NCI-H2107 treated with DMSO at 0.1 percent for 48 hours (cell line): ENCODE results near the gene TRMT61A.
A peak's percentile ranks its signal among the peaks of the same experiment; 100 is the strongest.
"Not testable (repeated sequence)": the region's sequence is repeated elsewhere in the genome, so short reads cannot be mapped to it uniquely, and the experiment has no call there.

Source experiments
- DNase-seq: peaks from one replicate; lab custom pipeline; 2025; ENCODE audit not compliant: unreplicated experiment; lab: John Stamatoyannopoulos, UW

The TRMT61A gene

DNA sequence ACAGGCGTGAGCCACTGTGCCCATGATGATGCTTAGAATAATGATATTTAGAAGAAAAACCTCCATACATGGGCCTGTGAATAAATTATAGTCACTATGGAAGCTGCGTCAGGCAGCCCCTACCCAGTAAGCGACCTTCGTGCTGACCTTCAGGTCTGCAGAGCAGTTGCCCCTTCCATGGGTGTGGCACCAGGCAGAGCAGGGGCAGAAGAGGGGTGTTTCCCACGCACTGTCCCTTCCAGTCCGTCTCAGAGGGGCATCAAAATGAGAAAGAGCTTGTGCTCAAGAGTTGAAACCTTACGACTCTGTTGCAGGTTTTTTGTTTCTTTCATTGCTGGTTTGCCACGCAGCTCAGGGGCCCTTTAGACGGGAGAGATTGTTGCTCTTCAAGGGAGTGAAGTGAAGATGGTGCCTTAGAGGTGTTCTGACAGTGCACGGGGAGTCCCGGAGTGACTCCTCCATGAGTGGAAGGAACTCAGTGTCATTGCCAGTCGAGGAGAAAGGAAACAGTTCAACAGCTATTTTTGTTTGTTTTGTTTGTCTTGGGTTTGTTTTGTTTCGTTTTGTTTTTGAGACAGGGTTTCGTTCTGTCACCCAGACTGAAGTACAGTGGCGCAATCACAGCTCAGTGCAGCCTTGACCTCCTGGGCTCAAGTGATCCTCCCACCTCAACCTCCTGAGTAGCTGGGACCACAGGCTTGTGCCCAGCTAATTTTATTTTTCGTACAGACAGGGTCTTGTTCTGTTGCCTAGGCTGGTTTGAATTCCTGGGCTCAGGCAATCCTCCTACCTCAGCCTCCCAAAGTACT, 20.3 kb upstream of the TRMT61A start:
- no peak for DNase-seq

DNA sequence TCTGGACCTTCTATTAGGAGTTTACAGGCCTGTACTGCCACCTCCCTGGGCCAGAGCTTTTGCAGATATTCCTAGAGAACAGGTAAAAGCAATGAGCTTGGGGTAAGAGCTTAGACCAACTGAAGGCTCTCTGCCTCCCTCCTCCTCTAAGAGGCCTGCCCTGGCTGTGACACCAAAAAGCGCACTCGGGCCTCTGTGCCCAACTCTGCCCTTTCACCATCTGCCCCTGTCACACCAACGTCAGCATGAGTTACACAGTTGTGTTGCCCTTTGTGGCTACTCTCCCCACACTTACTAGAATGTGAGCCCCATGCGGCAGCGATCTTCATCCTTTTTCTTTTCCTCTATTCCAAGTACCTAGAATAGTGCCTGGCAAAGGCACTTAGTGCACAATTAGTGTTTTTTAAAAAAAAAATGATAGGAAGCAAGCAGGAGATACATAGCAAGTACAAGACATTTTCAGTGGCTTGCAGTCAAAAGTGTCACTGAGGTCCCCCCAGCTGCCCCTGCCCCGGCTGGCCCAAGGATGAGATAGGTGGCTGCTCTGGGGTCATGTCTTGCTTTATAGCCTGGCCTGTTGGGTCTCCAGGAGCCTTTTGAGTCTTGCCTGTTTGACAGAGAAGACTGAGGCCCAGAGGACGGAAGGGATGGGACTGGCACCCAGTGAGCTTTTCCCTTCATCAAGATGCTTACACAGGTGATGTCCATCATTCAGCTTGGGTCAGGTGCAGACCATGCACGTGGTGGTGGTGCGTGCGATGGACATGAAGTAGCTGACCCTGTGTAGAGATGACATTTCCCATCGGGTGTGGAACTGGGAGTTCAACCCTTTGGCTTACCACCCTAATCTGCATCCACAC, 18.9 kb upstream of the TRMT61A start:
- DNase-seq, result no peak

DNA sequence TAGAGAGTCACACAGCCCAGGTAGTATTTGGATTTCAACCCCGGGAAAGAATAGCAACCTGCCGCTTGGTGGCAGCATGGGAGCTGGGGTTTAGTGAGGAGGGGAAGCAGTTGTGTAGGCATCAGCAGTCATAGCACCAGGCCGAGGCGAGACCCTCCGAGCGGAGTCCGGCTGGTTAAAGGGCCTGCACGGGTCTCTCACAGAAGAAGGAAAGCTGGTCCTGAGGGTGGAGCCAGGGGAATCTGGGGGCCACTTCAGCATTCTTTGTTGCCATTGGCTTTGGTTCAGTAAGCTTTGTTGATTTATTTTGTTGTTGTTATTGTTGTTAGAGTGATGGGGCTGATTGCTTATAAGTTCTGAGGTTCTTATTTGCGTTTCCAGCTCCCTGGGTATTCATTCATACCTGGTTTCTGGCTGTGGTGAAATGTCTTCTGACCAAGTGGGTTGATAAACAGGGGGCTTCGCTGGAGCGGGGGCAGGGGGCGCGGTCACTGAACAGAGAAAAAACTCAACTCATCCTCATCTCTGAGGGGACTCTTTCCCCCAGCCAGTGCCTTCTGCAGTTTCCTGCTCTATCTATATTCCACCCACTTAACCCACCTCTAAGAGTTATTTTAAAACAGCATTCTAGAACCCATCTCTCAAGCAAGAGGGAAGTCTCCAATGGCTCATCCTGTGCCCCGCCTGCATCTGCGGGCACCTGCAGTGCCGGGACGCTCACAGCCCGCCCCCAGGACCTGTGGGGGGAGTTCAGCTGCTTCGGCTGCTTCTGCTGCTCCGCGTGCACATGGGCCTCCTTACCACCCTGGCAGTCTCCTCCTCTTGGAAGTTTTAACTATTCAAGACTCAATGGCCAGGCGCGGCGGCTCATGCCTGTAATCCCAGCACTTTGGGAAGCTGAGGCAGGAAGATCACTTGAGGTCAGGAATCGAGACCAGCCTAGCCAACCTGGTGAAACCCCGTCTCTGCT, 18.0 kb upstream of the TRMT61A start:
- no peak for DNase-seq

- not testable (repeated sequence) for DNase-seq
These were observed 16.8 kb upstream of the TRMT61A start for GRCh38 chr14:103512180-103512579.

DNA sequence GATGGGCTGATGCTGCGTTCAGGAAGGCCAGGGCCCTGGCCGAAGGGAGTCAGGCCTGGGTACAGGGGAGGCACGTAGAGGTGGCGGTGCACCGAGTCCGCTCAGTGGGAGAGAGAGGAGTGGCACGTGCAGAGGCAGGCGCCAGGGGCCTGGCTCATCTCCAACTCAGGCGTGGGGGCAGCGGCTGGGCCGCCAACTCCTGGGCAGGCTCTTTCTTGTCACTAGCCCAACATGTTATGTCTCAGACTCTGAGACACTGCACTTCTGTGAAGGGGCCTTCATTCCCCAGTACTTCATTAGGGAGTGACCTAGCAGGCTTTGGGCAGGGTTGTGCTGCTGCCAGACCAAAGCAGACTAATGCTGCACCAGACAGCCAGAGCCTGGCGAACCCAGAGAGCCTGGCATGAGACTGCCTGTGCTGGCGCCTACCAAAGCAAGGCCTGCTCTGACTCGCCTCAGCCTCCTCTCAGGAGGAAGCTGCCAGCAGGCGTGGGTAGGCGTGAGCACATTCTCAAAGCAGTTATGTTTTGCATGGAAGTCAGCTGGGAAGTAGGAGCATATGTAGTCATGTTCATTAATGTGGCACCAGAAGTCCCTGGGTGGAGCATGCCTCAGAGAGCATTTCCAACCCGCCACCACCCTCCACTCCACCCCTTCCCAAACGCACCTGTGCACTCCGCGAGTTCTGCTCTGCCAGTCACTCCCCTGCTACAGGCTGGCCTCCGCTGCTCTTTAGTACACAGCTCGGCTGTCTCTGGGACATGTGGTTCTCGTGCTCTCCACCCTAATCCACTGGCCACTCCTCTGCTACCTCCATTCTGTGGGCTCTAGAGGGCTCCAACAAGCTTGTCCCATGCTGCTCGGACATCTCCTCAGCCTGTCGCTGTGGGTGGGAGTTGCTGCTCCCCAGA, 16.0 kb upstream of the TRMT61A start:
- DNase-seq, result peak; percentile 86

DNA sequence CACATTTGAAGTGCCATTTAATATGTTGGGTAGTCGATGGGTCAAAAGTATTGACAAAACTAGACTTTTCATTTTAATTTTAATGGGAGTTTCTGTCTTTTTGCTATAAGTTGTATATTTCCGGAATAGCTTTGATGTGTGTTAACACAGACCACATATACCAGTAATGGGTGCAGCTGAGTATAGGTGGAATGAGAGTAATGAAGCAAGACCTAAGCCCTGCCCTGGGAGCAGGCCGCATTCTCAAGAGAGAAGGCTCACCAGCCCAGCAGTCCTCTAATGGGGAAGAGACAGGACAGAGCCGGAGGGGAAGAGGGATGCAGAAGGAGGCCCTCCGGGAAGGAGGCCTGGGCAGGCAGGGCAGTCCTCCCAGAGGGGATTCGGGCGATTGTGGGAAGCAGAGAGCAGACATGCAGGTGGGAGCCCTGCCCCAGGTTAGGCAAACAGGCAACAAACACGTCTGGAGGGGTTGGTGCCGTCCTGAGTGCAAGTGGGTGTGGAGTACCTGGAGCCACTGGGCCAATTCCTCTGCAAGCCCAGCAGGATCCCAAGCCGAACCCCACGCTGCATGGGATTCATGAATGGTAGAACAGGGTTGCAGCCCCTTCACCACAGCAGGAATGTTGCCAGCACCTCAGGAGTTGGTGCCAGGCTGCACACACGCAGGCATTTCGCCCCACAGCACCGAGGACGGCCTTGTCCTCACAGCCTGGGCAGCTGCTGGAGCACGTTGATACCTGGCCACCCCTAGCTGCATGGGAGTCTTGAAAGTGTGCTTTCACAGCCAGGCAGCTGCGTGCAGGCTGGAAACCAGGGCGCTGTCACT, 14.2 kb upstream of the TRMT61A start:
- DNase-seq, result no peak

DNA sequence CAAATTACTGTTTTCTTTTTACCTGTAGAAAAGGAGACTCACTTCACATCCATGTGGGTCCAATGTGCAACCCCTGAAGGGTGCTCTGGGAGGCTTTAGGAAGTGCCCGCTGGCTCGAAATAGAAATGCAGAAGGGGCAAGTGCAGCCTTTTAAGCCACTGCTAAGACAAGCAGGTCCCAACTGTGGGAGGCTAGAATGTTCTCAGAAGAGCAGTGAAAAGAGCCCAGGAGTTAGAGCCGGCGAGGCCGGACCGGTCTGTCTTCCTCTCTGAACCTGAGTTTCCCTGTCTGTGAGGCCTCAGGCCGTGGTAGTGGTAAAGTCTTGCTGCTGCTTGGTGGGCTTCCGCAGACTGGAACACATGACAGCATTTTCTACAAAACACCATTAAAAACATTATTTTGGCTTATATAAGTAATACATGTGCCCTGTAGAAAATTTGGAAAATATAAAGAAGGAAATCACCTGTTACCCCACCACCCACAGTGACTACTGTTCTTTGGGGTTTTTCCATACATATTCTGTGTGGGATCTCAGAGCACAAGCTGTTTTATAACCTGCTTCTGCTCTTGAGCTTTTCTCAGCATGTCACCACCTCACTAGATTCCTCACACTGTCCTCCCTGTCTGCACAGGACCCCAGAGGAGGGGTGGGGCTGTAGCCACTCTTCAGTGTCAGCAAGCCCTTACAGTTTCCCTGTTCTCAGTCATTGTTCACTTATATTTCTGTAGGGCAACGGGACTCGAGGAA, 12.4 kb upstream of the TRMT61A start:
- no peak for DNase-seq

DNA sequence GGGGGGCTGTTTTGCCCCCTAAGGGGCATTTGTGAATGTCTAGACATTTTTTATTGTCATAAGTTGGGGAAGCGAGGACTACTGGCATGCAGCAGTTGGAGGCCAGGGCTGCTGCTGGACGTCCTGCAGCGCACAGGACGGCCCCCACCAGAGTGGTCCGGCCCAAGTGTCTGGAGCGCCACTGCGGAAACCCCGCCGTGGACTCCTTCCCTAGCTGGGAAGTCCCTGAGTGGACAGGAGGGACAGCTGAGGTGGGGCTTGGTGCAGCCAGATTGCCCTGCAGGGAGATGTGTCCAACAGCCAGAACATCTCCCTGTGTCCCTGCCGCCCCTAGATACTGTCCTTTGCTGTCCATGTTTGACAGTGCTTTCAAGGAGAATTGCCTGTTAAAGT, 11.8 kb upstream of the TRMT61A start:
- no peak for DNase-seq

- DNase-seq, result no peak
These were observed 11.1 kb upstream of the TRMT61A start for GRCh38 chr14:103517721-103518421.

GRCh38 chr14:103518422-103519042, 10.5 kb upstream of the TRMT61A start:
- peak; percentile 24 for DNase-seq

GRCh38 chr14:103519043-103519836, 9.8 kb upstream of the TRMT61A start:
- no peak for DNase-seq

- DNase-seq, result no peak
These were observed 9.2 kb upstream of the TRMT61A start for GRCh38 chr14:103519837-103520212.

DNA sequence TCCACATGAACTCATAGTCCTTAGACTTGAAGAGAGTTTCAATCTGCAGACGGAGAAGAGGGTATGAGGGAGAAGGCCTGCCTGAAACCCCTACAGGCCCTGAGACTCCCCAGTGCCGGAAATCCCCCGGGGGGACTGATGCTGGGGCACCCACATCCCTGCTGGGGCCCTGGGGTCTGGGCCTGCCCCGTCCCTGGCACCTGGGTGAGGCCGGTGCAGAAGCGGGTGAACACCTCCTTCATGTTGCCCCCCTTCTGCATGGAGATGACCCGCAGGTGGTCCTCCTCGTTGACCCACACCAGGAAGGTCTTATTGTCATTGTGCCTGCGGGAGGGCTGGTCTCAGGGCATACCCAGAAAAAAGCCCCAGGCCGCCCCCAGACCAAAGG, 8.7 kb upstream of the TRMT61A start:
- DNase-seq, result no peak

GRCh38 chr14:103520657-103521437, 8.1 kb upstream of the TRMT61A start:
- peak; percentile 80 for DNase-seq

DNA sequence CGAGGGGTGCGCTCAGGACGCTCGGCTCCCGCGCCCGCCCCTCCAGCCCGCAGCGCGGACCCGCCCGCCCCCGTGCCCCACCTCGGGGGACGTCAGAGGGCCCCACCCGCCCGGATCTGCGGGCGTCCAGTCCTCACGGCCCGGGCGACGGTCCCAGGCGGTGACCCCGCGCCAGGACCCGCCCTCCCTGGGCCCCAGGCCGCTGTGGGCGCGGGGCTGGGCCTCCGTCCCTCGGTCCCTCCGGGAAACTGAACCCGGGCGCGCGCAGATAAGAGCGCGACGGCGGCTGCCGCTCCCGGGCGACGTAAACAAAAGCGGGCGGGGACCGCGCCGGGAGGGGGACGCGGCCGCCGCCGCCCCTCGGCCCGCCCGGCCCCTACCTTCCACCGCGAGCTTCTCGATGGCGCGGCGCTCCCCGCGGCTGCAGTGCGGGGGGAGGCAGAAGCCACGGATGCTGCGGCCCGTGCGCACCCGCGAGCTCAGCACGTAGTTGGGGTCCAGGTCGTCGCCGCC, 7.5 kb upstream of the TRMT61A start:
- no peak for DNase-seq
